RCC 7860 (cell line): ENCODE data around the gene RAPGEF2.
"Not testable (repeated sequence)": the region's sequence is repeated elsewhere in the genome, so short reads cannot be mapped to it uniquely, and the experiment has no call there.

ENCODE experiments used
- DNase-seq: peaks from one replicate; pipeline ENCODE4 v3.0.0-alpha.2; 2015; ENCODE audit warnings: low spot score
- FAIRE-seq: peaks from 2 replicates; lab custom pipeline; 2012; peaks lifted over from hg19 to GRCh38; lab: Jason Lieb, UNC

RAPGEF2 gene

GRCh38 chr4:159102622-159103383, at the start of gene RAPGEF2:
RAPGEF2 (plus strand) TSS chr4:159103079; CDS start chr4:159104163, 1,084 bp downstream.
- peak; percentile 87 for DNase-seq
- no peak for FAIRE-seq

- FAIRE-seq = no peak
- DNase-seq = no peak
These were observed 47.0 kb upstream of the RAPGEF2 start for GRCh38 chr4:159055833-159056232.

- no peak for FAIRE-seq
- no peak for DNase-seq
These were observed 42.7 kb upstream of the RAPGEF2 start for GRCh38 chr4:159060161-159060560.

- FAIRE-seq (no peak), DNase-seq (no peak)
These were observed 40.5 kb upstream of the RAPGEF2 start for GRCh38 chr4:159062381-159062780.

- no peak for DNase-seq
- no peak for FAIRE-seq
These were observed 37.2 kb upstream of the RAPGEF2 start for GRCh38 chr4:159065513-159066240.

GRCh38 chr4:159068139-159068538, 34.7 kb upstream of the RAPGEF2 start:
- not testable (repeated sequence) for DNase-seq, FAIRE-seq

GRCh38 chr4:159069922-159070321, 33.0 kb upstream of the RAPGEF2 start:
- FAIRE-seq (no peak), DNase-seq (no peak)

- no peak for FAIRE-seq
These were observed 32.1 kb upstream of the RAPGEF2 start for GRCh38 chr4:159070742-159071141.

GRCh38 chr4:159071178-159071968, 31.5 kb upstream of the RAPGEF2 start:
- DNase-seq (peak; percentile 58), FAIRE-seq (peak; percentile 39)

More at GRCh38 chr4:159070742-159071141, 32.1 kb upstream of the RAPGEF2 start:
- DNase-seq = peak; percentile 33

GRCh38 chr4:159071969-159072765, 30.7 kb upstream of the RAPGEF2 start:
- FAIRE-seq (no peak), DNase-seq (no peak)

GRCh38 chr4:159075531-159075932, 27.3 kb upstream of the RAPGEF2 start:
- DNase-seq = no peak
- no peak for FAIRE-seq

- not testable (repeated sequence) for FAIRE-seq, DNase-seq
These were observed 25.9 kb upstream of the RAPGEF2 start for GRCh38 chr4:159077018-159077417.

- no peak for DNase-seq
- no peak for FAIRE-seq
These were observed 25.0 kb upstream of the RAPGEF2 start for GRCh38 chr4:159077702-159078495.

- DNase-seq (no peak), FAIRE-seq (no peak)
These were observed 23.8 kb upstream of the RAPGEF2 start for GRCh38 chr4:159079074-159079473.

GRCh38 chr4:159086606-159087005, 16.3 kb upstream of the RAPGEF2 start:
- no peak for FAIRE-seq
- no peak for DNase-seq

- no peak for DNase-seq
- no peak for FAIRE-seq
These were observed 12.6 kb upstream of the RAPGEF2 start for GRCh38 chr4:159090255-159090654.

- DNase-seq, FAIRE-seq: not testable (repeated sequence)
These were observed 8.7 kb upstream of the RAPGEF2 start for GRCh38 chr4:159094156-159094555.

- no peak for FAIRE-seq
- DNase-seq = no peak
These were observed 6.4 kb upstream of the RAPGEF2 start for GRCh38 chr4:159096434-159096833.

- DNase-seq = no peak
- no peak for FAIRE-seq
These were observed 5.7 kb upstream of the RAPGEF2 start for GRCh38 chr4:159097144-159097543.

- DNase-seq = no peak
- FAIRE-seq = no peak
These were observed 5.1 kb upstream of the RAPGEF2 start for GRCh38 chr4:159097785-159098184.
